KMS-11 (cell line): ENCODE data around the gene TUBB2B.
"Not testable (repeated sequence)": the region's sequence is repeated elsewhere in the genome, so short reads cannot be mapped to it uniquely, and the experiment has no call there.

ENCODE experiments used
- H2AFZ ChIP-seq: fragments of 200-600 bp; sonication (generic); 2 replicates; pipeline ENCODE4 v1.6.1; 2016; ENCODE audit warnings: antibody characterized with exemption, mixed run types, low read depth
- H3K27ac ChIP-seq: fragments of 200-600 bp; sonication (generic); 2 replicates; pipeline ENCODE4 v1.6.1; 2016; ENCODE audit warnings: mild to moderate bottlenecking, mixed run types
- H3K27me3 ChIP-seq: fragments of 200-600 bp; sonication (generic); 2 replicates; pipeline ENCODE4 v1.6.1; 2017; ENCODE audit warnings: mild to moderate bottlenecking, low read depth, mixed run types, moderate library complexity; ENCODE audit not compliant: insufficient read depth
- H3K36me3 ChIP-seq: fragments of 200-600 bp; sonication (generic); 2 replicates; pipeline ENCODE4 v1.6.1; 2017; ENCODE audit warnings: mild to moderate bottlenecking, mixed run types; ENCODE audit not compliant: insufficient read depth
- H3K4me1 ChIP-seq: fragments of 200-600 bp; sonication (generic); 2 replicates; pipeline ENCODE4 v1.6.1; 2016; ENCODE audit warnings: mild to moderate bottlenecking, low read depth, mixed run types; ENCODE audit not compliant: poor library complexity, severe bottlenecking
- H3K4me2 ChIP-seq: fragments of 200-600 bp; sonication (generic); 2 replicates; pipeline ENCODE4 v1.7.0; 2016; ENCODE audit warnings: mild to moderate bottlenecking, mixed run types
- H3K4me3 ChIP-seq: fragments of 200-600 bp; sonication (generic); IDR thresholded peaks from 2 replicates; pipeline ENCODE4 v1.6.1; 2017; ENCODE audit warnings: low read depth, low read length, mixed read lengths; ENCODE audit not compliant: insufficient read depth
- H3K79me2 ChIP-seq: fragments of 200-600 bp; sonication (generic); 2 replicates; pipeline ENCODE4 v1.6.1; 2016; ENCODE audit warnings: low read depth, mixed run types; ENCODE audit not compliant: insufficient read depth
- H3K9ac ChIP-seq: fragments of 200-600 bp; sonication (generic); 2 replicates; pipeline ENCODE4 v1.6.1; 2016; ENCODE audit warnings: mild to moderate bottlenecking, mixed run types
- H4K20me1 ChIP-seq: fragments of 200-600 bp; sonication (generic); 2 replicates; pipeline ENCODE4 v1.6.1; 2016; ENCODE audit warnings: mild to moderate bottlenecking, mixed run types; ENCODE audit not compliant: insufficient read depth
- TF ChIP-seq, protein P1 (sequence below): fragments of 200-600 bp; sonication (generic); conservative IDR thresholded peaks from 2 replicates; pipeline ENCODE4 v1.6.1; 2017; ENCODE audit warnings: low read depth, mild to moderate bottlenecking, antibody characterized with exemption, low read length, moderate library complexity, mixed read lengths

The TUBB2B gene

GRCh38 chr6:3250231-3250675 lies 22.8 kb upstream of the TUBB2B start:
- Histone ChIP-seq H4K20me1 (no peaks in the 10 kb centered on the region), H3K36me3 (no peaks in the 10 kb centered on the region), H3K79me2 (no peaks in the 10 kb centered on the region), H3K4me1 (no peaks in the 10 kb centered on the region), H3K27ac (no peak overlapping the region), H2AFZ (no peak overlapping the region), H3K4me3 (no peak overlapping the region), H3K4me2 (no peak overlapping the region), H3K9ac (no peak overlapping the region), H3K27me3 (no peaks in the 10 kb centered on the region; the same call in 1 of the 2 replicates)
- TF ChIP-seq, protein P1, sequence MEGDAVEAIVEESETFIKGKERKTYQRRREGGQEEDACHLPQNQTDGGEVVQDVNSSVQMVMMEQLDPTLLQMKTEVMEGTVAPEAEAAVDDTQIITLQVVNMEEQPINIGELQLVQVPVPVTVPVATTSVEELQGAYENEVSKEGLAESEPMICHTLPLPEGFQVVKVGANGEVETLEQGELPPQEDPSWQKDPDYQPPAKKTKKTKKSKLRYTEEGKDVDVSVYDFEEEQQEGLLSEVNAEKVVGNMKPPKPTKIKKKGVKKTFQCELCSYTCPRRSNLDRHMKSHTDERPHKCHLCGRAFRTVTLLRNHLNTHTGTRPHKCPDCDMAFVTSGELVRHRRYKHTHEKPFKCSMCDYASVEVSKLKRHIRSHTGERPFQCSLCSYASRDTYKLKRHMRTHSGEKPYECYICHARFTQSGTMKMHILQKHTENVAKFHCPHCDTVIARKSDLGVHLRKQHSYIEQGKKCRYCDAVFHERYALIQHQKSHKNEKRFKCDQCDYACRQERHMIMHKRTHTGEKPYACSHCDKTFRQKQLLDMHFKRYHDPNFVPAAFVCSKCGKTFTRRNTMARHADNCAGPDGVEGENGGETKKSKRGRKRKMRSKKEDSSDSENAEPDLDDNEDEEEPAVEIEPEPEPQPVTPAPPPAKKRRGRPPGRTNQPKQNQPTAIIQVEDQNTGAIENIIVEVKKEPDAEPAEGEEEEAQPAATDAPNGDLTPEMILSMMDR = no peak

DNA sequence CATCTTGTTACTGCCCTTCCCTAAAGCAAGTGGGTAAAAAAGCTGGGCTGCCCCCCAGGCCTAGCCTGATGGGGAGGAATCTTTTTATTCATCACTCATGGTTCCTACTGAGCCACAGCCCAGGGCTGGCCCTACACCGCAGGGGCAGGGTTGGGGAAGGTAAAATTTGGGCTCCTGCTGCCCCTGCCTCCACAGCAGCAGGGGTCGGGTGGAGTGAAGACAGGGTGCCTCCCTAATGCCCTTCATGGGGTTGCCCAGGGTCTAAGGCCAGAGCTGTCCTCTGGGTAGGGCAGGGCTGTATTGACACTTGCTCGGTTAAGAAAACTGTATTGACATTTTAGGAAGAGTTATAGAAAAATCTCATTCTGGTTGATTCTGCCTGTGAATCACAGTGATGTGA lies 22.4 kb upstream of the TUBB2B start:
- Histone ChIP-seq H3K36me3 (no peaks in the 10 kb centered on the region), H4K20me1 (no peaks in the 10 kb centered on the region), H3K79me2 (no peaks in the 10 kb centered on the region), H3K4me3 (no peak overlapping the region), H3K4me1 (no peaks in the 10 kb centered on the region), H2AFZ (no peak overlapping the region), H3K27ac (no peak overlapping the region), H3K9ac (no peak overlapping the region), H3K27me3 (no peaks in the 10 kb centered on the region; the same call in 1 of the 2 replicates), H3K4me2 (no peak overlapping the region)
- TF ChIP-seq, protein P1 = no peak

DNA sequence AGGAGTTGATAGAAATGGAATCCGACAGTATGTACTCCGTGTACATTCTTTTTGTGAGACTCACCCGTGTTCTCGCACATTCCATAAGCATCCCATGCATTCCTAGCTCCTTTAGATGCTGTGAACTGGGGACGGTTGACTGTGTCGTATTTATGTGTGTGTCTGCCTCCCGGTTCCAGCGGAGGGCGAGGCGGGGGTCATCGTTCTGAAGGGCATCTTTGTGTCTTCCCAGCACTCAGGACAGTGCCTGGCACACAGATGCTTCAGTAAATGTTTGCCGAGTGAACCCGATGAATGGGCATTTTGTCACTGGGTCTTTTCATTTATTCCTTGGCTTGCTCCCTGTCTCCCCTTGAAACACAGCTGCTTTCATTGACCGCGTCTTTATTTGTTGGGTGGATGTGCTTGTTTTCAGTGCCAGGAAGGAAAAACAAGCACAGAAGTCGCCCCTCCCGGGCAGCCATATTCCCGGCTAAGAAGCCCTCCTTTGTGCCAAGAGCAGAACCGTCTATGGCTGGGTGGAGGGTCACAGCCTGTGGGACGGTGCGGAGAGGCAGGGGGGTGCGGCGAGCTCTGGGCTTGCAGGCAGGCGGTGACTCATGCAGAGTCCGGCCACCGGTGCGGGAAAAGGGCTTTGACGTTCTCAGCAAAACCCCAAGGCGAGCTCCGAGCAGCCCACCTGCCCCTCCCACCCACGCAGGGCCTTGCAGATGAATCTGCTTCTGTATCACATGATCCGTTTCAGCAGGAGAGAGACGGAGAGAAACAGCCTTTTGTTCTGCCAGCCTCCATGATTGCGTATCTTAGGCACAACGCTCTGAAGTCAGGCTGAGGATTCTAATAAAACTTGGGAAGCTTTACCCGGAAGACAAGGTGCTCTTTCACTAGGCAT lies 20.0 kb upstream of the TUBB2B start:
- no peak overlapping the region for H3K4me2 ChIP-seq
- H2AFZ ChIP-seq = no peak overlapping the region
- H3K4me3 ChIP-seq = no peak overlapping the region
- no peaks in the 10 kb centered on the region for H3K36me3 ChIP-seq
- H3K79me2 ChIP-seq = no peaks in the 10 kb centered on the region
- H4K20me1 ChIP-seq = no peaks in the 10 kb centered on the region
- no peaks in the 10 kb centered on the region for H3K4me1 ChIP-seq
- no peak overlapping the region for H3K9ac ChIP-seq
- TF ChIP-seq, protein P1 = no peak
- no peaks in the 10 kb centered on the region; the same call in 1 of the 2 replicates for H3K27me3 ChIP-seq
- no peak overlapping the region for H3K27ac ChIP-seq

DNA sequence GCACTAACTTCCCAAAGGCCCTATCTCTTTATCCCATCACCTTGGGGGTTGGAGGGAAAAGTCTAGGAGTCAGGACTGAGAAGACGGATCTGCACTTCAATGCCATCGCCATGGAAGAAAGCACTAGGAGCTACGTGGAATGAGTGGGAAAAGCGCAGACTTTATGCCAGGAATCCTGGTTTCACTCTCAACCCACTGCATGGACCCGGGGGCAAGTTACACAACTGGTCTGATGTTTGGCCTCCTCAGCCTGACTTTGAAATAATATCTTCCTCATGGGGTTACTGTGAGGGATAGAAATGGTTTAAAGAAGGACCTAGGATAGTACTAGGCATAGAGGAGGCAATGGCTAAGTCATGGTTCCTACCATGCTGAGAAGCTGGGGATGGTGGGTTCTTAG lies 17.8 kb upstream of the TUBB2B start:
- Histone ChIP-seq H3K4me3 (no peak overlapping the region), H3K4me2 (no peak overlapping the region), H3K27me3 (no peaks in the 10 kb centered on the region), H3K4me1 (no peaks in the 10 kb centered on the region), H3K27ac (no peak overlapping the region), H3K9ac (no peak overlapping the region), H3K79me2 (no peaks in the 10 kb centered on the region), H2AFZ (no peak overlapping the region), H4K20me1 (no peaks in the 10 kb centered on the region), H3K36me3 (no peaks in the 10 kb centered on the region)
- TF ChIP-seq, protein P1 = no peak

DNA sequence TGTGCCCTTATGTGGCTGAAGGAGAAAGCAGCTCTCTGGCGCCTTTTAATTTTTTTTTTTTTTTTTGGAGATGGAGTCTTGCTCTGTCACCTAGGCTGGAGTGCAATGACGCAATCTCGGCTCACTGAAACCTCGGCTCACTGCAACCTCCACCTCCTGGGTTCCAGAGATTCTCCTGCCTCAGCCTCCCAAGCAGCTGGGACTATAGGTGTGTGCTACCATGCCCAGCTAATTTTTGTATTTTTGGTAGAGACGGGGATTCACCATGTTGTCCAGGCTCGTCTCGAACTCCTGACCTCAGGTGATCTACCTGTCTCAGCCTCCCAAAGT lies 17.3 kb upstream of the TUBB2B start:
- not testable (repeated sequence) for H4K20me1 ChIP-seq, H3K4me2 ChIP-seq, H2AFZ ChIP-seq, H3K27ac ChIP-seq, H3K4me1 ChIP-seq, H3K27me3 ChIP-seq, H3K79me2 ChIP-seq, H3K4me3 ChIP-seq, H3K9ac ChIP-seq, H3K36me3 ChIP-seq
